Measurements from ENCODE around the gene TRIM69.
"Not testable (repeated sequence)": the region's sequence is repeated elsewhere in the genome, so short reads cannot be mapped to it uniquely, and the experiment has no call there.

The TRIM69 gene

DNA sequence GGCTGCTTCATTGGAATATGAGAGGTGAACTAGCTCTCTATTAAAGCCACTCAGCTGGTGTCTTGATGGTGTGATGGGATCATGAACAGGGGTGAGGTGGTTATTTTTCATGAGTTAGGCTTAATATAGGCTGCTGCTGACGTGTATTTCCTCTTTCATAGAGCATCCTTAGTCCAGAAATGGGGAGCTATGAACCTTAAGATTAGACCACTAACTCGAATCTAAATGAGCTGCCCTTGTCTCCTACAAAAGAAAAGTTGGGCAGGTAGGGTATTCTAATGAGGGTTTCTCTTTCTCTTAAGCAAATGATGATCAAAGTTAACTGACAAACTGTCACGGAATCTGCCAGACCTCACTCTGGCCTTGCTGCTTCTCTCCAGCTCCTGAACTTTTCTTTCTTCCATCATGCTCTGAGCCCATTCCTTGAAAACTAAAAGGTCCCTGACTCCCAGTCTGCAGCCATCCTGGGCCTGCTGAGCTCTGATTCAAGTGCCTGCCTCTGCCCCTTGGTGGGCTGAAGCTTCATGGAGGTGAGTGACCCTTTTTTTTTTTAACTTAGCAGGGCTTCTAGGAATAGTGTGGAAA lies at the start of gene TRIM69:
Gene TRIM69 (plus strand): TSS at position 348 of the 585 bp plus-strand sequence. CDS start 177 bp downstream, at position 525.
- DNase-seq, result no peak

DNA sequence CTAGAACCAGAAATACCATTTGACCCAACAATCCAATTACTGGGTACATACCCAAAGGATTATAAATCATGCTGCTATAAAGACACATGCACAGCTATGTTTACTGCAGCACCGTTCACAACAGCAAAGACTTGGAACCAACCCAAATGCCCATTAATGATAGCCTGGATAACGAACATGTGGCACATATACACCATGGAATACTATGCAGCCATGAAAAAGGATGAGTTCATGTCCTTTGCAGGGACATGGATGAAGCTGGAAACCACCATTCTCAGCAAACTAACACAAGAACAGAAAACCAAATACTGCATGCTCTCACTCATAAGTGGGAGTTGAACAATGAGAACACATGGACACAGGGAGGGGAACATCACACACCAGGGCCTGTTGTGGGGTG lies 47.0 kb upstream of the TRIM69 start:
- not testable (repeated sequence) for DNase-seq

GRCh38 chr15:44690245-44690644 lies 46.1 kb upstream of the TRIM69 start:
- DNase-seq, result not testable (repeated sequence)

- no peak for DNase-seq
These were observed 43.7 kb upstream of the TRIM69 start for GRCh38 chr15:44692659-44693058.

DNA sequence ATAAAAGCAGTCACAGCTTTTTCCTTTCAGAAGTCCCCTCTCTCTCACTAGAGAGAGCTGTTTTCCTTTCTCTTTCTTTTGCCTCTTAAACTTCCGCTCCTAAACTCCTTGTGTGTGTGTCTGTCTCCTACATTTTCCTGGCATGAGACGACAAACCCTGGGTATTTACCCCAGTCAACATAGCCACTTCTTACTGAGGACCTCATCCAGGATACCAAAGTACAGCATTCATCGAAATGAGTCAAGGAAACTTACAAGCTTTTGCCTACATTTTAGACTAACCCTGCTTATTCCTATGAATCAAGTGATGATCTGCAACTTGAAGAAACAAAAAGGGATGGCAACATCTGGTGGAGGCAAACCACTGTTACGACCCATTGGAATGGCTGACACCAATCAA lies 41.9 kb upstream of the TRIM69 start:
- DNase-seq, result no peak

GRCh38 chr15:44695294-44695693 lies 41.0 kb upstream of the TRIM69 start:
- DNase-seq, result no peak

DNA sequence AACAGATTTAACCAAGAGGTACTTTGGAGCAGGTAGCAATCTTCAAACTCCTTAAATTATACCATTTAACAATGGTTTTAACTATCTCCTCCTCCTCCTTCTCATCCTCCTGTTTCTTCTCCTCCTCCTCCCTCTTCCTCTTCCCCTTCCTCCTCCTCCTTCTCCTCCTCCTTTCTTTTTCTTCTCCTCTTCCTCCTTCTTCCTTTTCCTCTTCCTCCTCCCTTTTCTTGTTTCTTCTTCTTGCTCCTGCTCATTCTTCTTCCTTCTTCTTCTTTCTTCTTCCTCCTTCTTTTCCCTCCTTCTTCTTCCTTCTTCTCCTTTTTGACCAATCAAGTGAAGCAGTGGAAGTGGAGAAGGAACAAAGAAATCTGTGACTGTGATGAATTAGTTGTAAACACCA lies 39.3 kb upstream of the TRIM69 start:
- no peak for DNase-seq

DNA sequence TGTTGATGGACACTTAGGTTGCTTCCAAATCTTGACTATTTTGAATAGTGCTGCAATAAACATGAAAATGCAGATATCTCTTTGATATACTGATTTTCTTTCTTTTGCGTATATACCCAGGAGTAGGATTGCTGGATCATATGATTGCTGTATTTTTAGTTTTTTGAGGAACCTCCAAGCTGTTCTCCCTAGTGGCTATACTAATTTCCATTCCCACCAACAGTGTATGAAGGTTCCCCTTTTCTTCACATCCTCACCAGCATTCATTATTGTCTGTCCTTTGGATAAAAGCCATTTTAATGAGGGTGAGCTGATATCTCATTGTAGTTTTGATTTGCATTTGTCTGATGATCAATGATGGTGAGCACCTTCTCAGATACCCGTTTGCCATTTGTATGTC lies 37.7 kb upstream of the TRIM69 start:
- DNase-seq, result no peak

DNA sequence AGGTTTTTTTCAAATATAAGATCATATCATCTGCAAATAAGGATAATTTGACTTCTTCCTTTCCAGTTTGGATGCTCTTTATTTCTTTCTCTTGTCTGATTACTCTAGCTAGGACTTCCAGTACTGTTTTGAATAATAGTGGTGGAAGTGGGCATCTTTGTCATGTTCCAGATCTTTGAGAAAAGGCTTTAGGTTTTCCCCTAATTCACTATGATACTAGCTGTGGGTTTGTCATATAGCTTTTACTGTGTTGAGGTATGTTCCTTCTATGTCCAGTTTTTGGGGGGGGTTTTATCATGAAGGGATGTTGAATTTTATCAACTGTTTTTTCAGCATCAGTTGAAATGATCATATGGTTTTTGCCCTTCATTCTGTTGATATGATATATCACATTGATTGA lies 35.7 kb upstream of the TRIM69 start:
- not testable (repeated sequence) for DNase-seq

GRCh38 chr15:44705986-44706385 lies 30.3 kb upstream of the TRIM69 start:
- DNase-seq, result no peak

DNA sequence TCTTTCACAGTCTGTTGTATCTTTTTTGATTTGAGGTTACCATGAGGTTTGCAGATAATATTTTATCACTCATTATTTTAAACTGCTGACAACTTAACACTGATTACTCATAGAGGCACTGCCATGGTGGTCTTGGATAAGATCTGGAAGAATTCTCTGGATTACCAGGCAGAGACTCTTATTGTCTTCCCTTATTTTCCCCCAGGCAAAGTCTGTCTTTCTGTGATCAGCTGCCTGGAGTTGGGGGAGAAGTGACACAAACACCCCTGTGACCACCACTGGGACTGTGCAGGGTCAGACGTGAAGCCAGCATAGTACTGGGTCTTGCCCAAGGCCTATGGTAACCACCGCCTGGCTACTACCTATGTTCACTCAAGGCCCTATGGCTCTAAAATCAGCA lies 29.9 kb upstream of the TRIM69 start:
- no peak for DNase-seq

GRCh38 chr15:44706946-44707636 lies 29.2 kb upstream of the TRIM69 start:
- DNase-seq, result no peak

DNA sequence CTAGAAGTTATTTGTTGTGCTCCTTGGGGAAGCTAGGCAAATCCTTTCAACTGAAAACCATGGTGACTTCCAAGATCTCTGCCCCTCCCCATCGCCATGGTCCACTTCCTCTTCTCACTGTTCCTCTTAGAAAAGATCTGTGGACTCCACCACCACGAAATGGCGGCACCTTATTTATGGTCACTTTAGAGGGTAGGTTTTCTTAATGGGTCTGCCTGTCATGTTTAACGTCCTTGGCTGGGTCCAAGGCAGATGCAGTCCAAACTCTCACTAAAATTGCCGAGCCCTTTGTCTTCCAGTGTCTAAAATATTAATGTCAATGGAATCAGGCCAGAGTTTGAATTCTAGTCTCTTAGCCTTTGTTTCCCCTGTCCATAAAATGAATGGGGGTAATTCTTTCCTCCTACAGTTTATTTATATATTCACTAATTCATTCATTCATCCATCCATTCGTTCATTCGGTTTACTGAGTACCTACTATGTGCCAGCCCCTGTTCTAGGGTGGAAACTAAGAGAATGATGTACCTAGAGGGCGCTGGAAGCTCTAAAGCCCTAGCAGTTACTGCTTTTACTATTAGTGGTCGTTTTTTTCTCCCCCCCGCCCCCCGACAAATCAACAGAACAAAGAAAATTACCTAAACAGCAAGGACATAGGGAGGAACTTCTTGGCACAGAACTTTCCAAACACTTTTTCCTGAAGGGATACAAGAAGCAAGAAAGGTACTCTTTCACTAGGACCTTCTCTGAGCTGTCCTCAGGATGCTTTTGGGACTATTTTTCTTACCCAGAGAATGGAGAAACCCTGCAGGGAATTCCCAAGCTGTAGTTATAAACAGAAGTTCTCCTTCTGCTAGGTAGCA lies 25.9 kb upstream of the TRIM69 start:
- DNase-seq, result peak; percentile 60

DNA sequence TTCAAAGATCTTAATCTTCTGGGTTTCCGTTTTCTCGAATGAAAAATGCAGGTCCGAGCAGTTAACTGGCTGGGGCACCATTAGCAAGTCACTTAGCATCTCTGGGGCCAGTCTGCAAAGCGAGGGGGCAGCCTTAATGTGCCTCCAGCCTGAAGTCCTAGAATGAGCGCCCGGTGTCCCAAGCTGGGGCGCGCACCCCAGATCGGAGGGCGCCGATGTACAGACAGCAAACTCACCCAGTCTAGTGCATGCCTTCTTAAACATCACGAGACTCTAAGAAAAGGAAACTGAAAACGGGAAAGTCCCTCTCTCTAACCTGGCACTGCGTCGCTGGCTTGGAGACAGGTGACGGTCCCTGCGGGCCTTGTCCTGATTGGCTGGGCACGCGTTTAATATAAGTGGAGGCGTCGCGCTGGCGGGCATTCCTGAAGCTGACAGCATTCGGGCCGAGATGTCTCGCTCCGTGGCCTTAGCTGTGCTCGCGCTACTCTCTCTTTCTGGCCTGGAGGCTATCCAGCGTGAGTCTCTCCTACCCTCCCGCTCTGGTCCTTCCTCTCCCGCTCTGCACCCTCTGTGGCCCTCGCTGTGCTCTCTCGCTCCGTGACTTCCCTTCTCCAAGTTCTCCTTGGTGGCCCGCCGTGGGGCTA lies 25.1 kb upstream of the TRIM69 start, which contains the start of the genes B2M and PATL2:
Gene B2M (plus strand): TSS at position 422 of the 647 bp plus-strand sequence. CDS start 30 bp downstream, at position 452.
Gene PATL2 (minus strand): TSS at position 228 of the 647 bp plus-strand sequence. CDS start 34,833 bp downstream, outside the sequence.
- DNase-seq, result peak; percentile 95

- DNase-seq, result peak; percentile 72
These were observed 24.5 kb upstream of the TRIM69 start for GRCh38 chr15:44711743-44712345.

GRCh38 chr15:44712346-44713005 lies 23.9 kb upstream of the TRIM69 start:
- peak; percentile 77 for DNase-seq

GRCh38 chr15:44713006-44713966 lies 23.0 kb upstream of the TRIM69 start:
- DNase-seq, result no peak

- no peak for DNase-seq
These were observed 21.1 kb upstream of the TRIM69 start for GRCh38 chr15:44715142-44715796.

- no peak for DNase-seq
These were observed 20.5 kb upstream of the TRIM69 start for GRCh38 chr15:44715797-44716334.
